ENCODE results near the gene IFT88. TPM values are rescaled to one million over a fixed set of nuclear protein-coding genes. Genes with fewer than 3 reads are reported as not detected.

Gene IFT88
- total and polyA plus RNA-seq, 2 of the 4 experiments (the other 2 are of a cell fraction) = 5.5 to 8.6 TPM

GRCh38 chr13:20647758-20648157 lies 80.8 kb downstream of the IFT88 start:
- H3K4ac ChIP-seq (ENCODE audit: low read depth, low read length) = no peak overlapping the region
- H3K4me1 ChIP-seq (ENCODE audit: control insufficient read depth, insufficient read depth, low read length) = no peaks in the 10 kb centered on the region
- H2BK120ac ChIP-seq (ENCODE audit: low read depth, low read length) = no peak overlapping the region
- BruUV-seq (replicated peaks) = no TSS peak
- no peak overlapping the region for H4K8ac ChIP-seq (ENCODE audit: low read depth in 2 of 2, low read length in 2 of 2)
- in situ Hi-C loops (cut with MboI; ENCODE audit: low sequenced_read_pairs) (no loop called here), dilution Hi-C loops (cut with HindIII; ENCODE audit: low sequenced_read_pairs, unreplicated experiment) (no loop called here), intact Hi-C loops (cut with micrococcal nuclease) (no loop called here)
- H2BK20ac ChIP-seq (ENCODE audit: low read depth, low read length) = no peak overlapping the region
- H2BK5ac ChIP-seq (ENCODE audit: low read depth, low read length, poor library complexity, severe bottlenecking) = no peak overlapping the region
- H3K27ac ChIP-seq (ENCODE audit: insufficient read depth, low read length) = no peak overlapping the region
- 78% methylated on average over 1 of the region's 2 CpGs; no CpG with 5 or more reads in 1 of the 2 experiments for WGBS, 2 experiments (ENCODE audit: extremely low coverage in 2 of 2, insufficient read length in 1 of 2)
- H3K23ac ChIP-seq (ENCODE audit: low read depth, low read length) = no peak overlapping the region
- no peak overlapping the region for H3K14ac ChIP-seq (replicated peaks; ENCODE audit: low read depth, low read length)
- no peak overlapping the region for H2BK15ac ChIP-seq (ENCODE audit: low read depth, low read length)
- no peak for ATAC-seq (ENCODE audit: low read depth)
- no peaks in the 10 kb centered on the region for H3K9me1 ChIP-seq (ENCODE audit: insufficient read depth, low read length)
- no peak overlapping the region for H3K56ac ChIP-seq (ENCODE audit: extremely low read depth, insufficient read depth, low read length)
- no peaks in the 10 kb centered on the region for H3K36me3 ChIP-seq (ENCODE audit: control insufficient read depth, insufficient read depth, low read length)
- H3K9me3 ChIP-seq (ENCODE audit: control insufficient read depth, insufficient read depth, low read length) = no peaks in the 10 kb centered on the region
- H3K4me3 ChIP-seq (ENCODE audit: insufficient read depth, low read depth, low read length) = no peak overlapping the region
- no peak overlapping the region for H3K18ac ChIP-seq (ENCODE audit: low read depth, low read length)
- no peaks in the 10 kb centered on the region for H4K20me1 ChIP-seq (ENCODE audit: insufficient read depth, low read length)
- H2AK9ac ChIP-seq (replicated peaks; ENCODE audit: low read depth, low read length, poor library complexity) = no peak overlapping the region
- no peak overlapping the region for H2AFZ ChIP-seq (replicated peaks; ENCODE audit: low read length, poor library complexity)
- ChIA-PET POLR2A (ENCODE audit: unreplicated experiment) (no interaction called here), CTCF (no interaction called here)
- H3K27me3 ChIP-seq (ENCODE audit: control insufficient read depth, insufficient read depth, low read length) = no peaks in the 10 kb centered on the region
- no peak overlapping the region for H3K4me2 ChIP-seq (ENCODE audit: low read depth, low read length)
- no peak for TF ChIP-seq MXI1 (IDR thresholded peaks at IDR 0.05; ENCODE audit: borderline replicate concordance, low read depth, low read length)
- H4K91ac ChIP-seq (ENCODE audit: insufficient read depth, low read depth, low read length) = no peak overlapping the region
- no peak overlapping the region for H3K9ac ChIP-seq (ENCODE audit: low read depth, low read length)
- H4K5ac ChIP-seq (ENCODE audit: low read depth, low read length) = no peak overlapping the region
- H3K79me1 ChIP-seq (ENCODE audit: low read depth in 1 of 2, low read length in 2 of 2) = no peaks in the 10 kb centered on the region
- no peak overlapping the region for H2AK5ac ChIP-seq (ENCODE audit: low read depth, low read length)
- no peak for DNase-seq

All from IMR-90 (cell line).